Measurements from ENCODE around the gene ZNF804A.

GRCh38 chr2:184760931-184761330 is 162.6 kb downstream of the ZNF804A start:
- TF ChIP-seq POLR2AphosphoS5 (IDR thresholded peaks at IDR 0.05; ENCODE audit: low read depth, low read length) (no peak), POLR2A (IDR thresholded peaks at IDR 0.05; ENCODE audit: low read depth, low read length) (no peak), TAF1 (IDR thresholded peaks at IDR 0.05; ENCODE audit: low read depth, low read length) (no peak), POU2F2 (IDR thresholded peaks at IDR 0.05; ENCODE audit: low read depth, low read length) (no peak), PAX5 (IDR thresholded peaks at IDR 0.05; ENCODE audit: insufficient read depth, low read length, severe bottlenecking) (no peak)

Data from GM12891 (cell line).